ENCODE data around the gene CRYBG1. TPM values are rescaled to one million over a fixed set of nuclear protein-coding genes. Genes with fewer than 3 reads are reported as not detected.
A peak's percentile ranks its signal among the peaks of the same experiment; 100 is the strongest.

The CRYBG1 gene
- total RNA-seq, 4 donors from 2014 or later, result 54.5 to 66.4 (median 59.8) TPM

GRCh38 chr6:106439459-106439858 is 78.9 kb downstream of the CRYBG1 start:
- no peak for TF ChIP-seq POLR2A (IDR thresholded peaks at IDR 0.05)
- TF ChIP-seq CTCF (IDR thresholded peaks at IDR 0.05), result no peak
- Histone ChIP-seq H3K27ac (no peak overlapping the region), H3K4me1 (no peaks in the 10 kb centered on the region), H3K27me3 (no peaks in the 10 kb centered on the region), H3K36me3 (no peaks in the 10 kb centered on the region), H3K4me3 (no peak overlapping the region), H3K9me3 (no peaks in the 10 kb centered on the region)
- DNase-seq, result no peak

- Histone ChIP-seq H3K27ac (no peak overlapping the region), H3K4me3 (no peak overlapping the region), H3K4me1 (no peaks in the 10 kb centered on the region), H3K27me3 (no peaks in the 10 kb centered on the region), H3K9me3 (no peaks in the 10 kb centered on the region), H3K36me3 (no peaks in the 10 kb centered on the region)
- no peak for DNase-seq
- TF ChIP-seq POLR2A (IDR thresholded peaks at IDR 0.05) (no peak), CTCF (IDR thresholded peaks at IDR 0.05) (no peak)
Observed at GRCh38 chr6:106440546-106440945, 80.0 kb downstream of the CRYBG1 start.

GRCh38 chr6:106442395-106442794 is 81.9 kb downstream of the CRYBG1 start:
- Histone ChIP-seq H3K4me3 (no peak overlapping the region), H3K27me3 (no peaks in the 10 kb centered on the region), H3K9me3 (no peaks in the 10 kb centered on the region), H3K27ac (no peak overlapping the region), H3K36me3 (no peaks in the 10 kb centered on the region), H3K4me1 (peaks cover 0 to under 1% (median 0%) of the 10 kb centered on the region in 4 donors)
- no peak for TF ChIP-seq POLR2A (IDR thresholded peaks at IDR 0.05)
- no peak for TF ChIP-seq CTCF (IDR thresholded peaks at IDR 0.05)
- no peak for DNase-seq

GRCh38 chr6:106444777-106445507 is 84.4 kb downstream of the CRYBG1 start:
- DNase-seq, result no peak
- Histone ChIP-seq H3K27ac (no peak overlapping the region), H3K4me3 (no peak overlapping the region), H3K4me1 (peaks cover 0 to 7% (median 0%) of the 10 kb centered on the region in 4 donors), H3K36me3 (no peaks in the 10 kb centered on the region), H3K9me3 (no peaks in the 10 kb centered on the region), H3K27me3 (no peaks in the 10 kb centered on the region)
- TF ChIP-seq POLR2A (IDR thresholded peaks at IDR 0.05) (no peak), CTCF (IDR thresholded peaks at IDR 0.05) (peak; percentile 74 to 93 (median 88))

GRCh38 chr6:106445508-106445878 is 85.0 kb downstream of the CRYBG1 start:
- no peak for DNase-seq
- Histone ChIP-seq H3K9me3 (no peaks in the 10 kb centered on the region), H3K27me3 (no peaks in the 10 kb centered on the region), H3K27ac (no peak overlapping the region), H3K36me3 (no peaks in the 10 kb centered on the region), H3K4me3 (no peak overlapping the region), H3K4me1 (peaks cover 0 to 7% (median 0%) of the 10 kb centered on the region in 4 donors)
- no peak for TF ChIP-seq POLR2A (IDR thresholded peaks at IDR 0.05)
- TF ChIP-seq CTCF (IDR thresholded peaks at IDR 0.05), result no peak
